ENCODE measurements around the gene DOCK4.

DOCK4 gene

DNA sequence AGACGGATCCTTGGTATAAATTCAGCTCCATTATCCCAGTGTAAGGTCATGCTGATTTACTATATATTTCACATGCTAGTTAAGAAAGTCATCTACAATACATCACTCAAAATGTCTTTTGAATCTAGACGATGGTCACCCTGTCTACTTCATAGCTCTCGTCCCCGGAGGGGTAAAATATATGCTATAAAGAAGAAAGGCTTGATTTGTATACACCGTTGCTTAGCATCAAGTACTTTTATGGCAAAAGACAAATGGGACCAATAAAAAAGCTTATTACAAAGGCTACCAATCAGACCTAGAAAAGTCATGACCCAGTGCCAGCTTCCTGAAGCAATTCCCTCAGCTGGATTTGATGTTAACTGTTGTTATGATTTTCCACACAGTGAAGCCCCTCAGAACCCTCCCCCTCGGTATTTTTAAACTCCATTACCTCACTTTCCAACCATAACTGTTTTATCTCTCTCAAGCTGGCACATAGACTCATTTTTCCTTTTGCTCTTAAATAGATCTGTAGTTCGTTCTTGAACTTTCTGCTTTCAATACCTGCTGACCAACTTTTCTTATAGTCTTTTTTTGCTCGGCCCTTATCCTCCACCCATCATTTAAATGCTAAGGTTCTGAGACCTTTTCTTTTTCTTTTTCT lies 104.9 kb downstream of the DOCK4 start:
- Histone ChIP-seq H2BK120ac (ENCODE audit: low read depth, low read length) (no peak overlapping the region), H2BK5ac (ENCODE audit: low read depth, low read length, poor library complexity, severe bottlenecking) (no peak overlapping the region), H3K9ac (ENCODE audit: low read length) (no peak overlapping the region), H3K23ac (ENCODE audit: low read length in 2 of 2) (no peak overlapping the region), H3K36me3 (ENCODE audit: control insufficient read depth in 1 of 2, insufficient read depth in 2 of 2, low read depth in 1 of 2, low read length in 2 of 2) (no peaks in the 10 kb centered on the region), H3K4me3 (ENCODE audit: insufficient read depth in 1 of 2, low read depth in 1 of 2, low read length in 2 of 2) (no peak overlapping the region), H3K4me2 (ENCODE audit: low read length, poor library complexity, severe bottlenecking) (no peak overlapping the region), H3K18ac (ENCODE audit: low read depth in 1 of 2, low read length in 2 of 2) (no peak overlapping the region), H2BK15ac (ENCODE audit: low read depth, poor library complexity, severe bottlenecking) (no peak overlapping the region), H4K91ac (ENCODE audit: low read length) (no peak overlapping the region), H3K27me3 (ENCODE audit: control insufficient read depth in 1 of 2, insufficient read depth in 1 of 2, low read length in 2 of 2) (no peaks in the 10 kb centered on the region), H3K9me3 (ENCODE audit: control insufficient read depth, low read length) (no peaks in the 10 kb centered on the region), H2AK5ac (ENCODE audit: low read length, severe bottlenecking) (no peak overlapping the region), H3K4ac (ENCODE audit: low read depth in 1 of 2, low read length in 2 of 2) (no peak overlapping the region), H4K8ac (ENCODE audit: low read length) (no peak overlapping the region), H3K79me1 (replicated peaks; ENCODE audit: low read length, poor library complexity, severe bottlenecking) (peaks cover 27% of the 10 kb centered on the region), H3K4me1 (ENCODE audit: control insufficient read depth, insufficient read depth, low read depth, low read length) (peaks cover 3% of the 10 kb centered on the region), H2BK12ac (ENCODE audit: low read length in 2 of 2) (no peak overlapping the region), H3K27ac (ENCODE audit: low read length, poor library complexity, severe bottlenecking) (no peak overlapping the region), H2AFZ (ENCODE audit: low read depth, low read length) (no peak overlapping the region), H3K14ac (ENCODE audit: low read length in 2 of 2) (no peak overlapping the region)
- DNase-seq = no peak
- 71% methylated on average over 4 of the region's 8 CpGs for WGBS

DNA sequence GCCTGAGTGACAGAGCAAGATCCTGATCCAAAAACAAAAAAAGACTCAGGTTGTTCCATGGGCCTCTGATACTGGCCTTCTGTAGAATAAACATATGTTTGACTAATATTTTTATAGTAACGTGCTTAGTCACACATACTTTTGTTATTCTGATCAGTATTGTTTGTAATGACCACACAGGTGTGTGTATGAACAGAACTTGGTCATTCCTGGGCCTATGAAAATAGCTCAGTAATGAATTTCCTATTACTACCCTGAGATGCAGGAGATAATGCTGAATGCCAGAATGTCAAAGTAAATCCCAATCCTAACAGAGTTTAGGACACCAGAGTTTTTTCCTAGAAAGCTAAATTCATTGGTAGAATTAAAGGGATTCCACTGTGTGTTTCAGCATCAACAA lies 108.7 kb downstream of the DOCK4 start:
- Histone ChIP-seq H2BK120ac (ENCODE audit: low read depth, low read length) (no peak overlapping the region), H3K4ac (ENCODE audit: low read depth in 1 of 2, low read length in 2 of 2) (no peak overlapping the region), H2BK12ac (ENCODE audit: low read length in 2 of 2) (no peak overlapping the region), H3K79me1 (replicated peaks; ENCODE audit: low read length, poor library complexity, severe bottlenecking) (peaks cover 25% of the 10 kb centered on the region), H2AFZ (ENCODE audit: low read depth, low read length) (no peak overlapping the region), H2BK5ac (ENCODE audit: low read depth, low read length, poor library complexity, severe bottlenecking) (no peak overlapping the region), H3K23ac (ENCODE audit: low read length in 2 of 2) (no peak overlapping the region), H3K36me3 (ENCODE audit: control insufficient read depth in 1 of 2, insufficient read depth in 2 of 2, low read depth in 1 of 2, low read length in 2 of 2) (no peaks in the 10 kb centered on the region), H3K18ac (ENCODE audit: low read depth in 1 of 2, low read length in 2 of 2) (no peak overlapping the region), H3K4me1 (ENCODE audit: control insufficient read depth, insufficient read depth, low read depth, low read length) (no peaks in the 10 kb centered on the region), H3K27me3 (ENCODE audit: control insufficient read depth in 1 of 2, insufficient read depth in 1 of 2, low read length in 2 of 2) (no peaks in the 10 kb centered on the region), H2BK15ac (ENCODE audit: low read depth, poor library complexity, severe bottlenecking) (no peak overlapping the region), H3K27ac (ENCODE audit: low read length, poor library complexity, severe bottlenecking) (no peak overlapping the region), H4K91ac (ENCODE audit: low read length) (no peak overlapping the region), H4K8ac (ENCODE audit: low read length) (no peak overlapping the region), H3K4me3 (ENCODE audit: insufficient read depth in 1 of 2, low read depth in 1 of 2, low read length in 2 of 2) (no peak overlapping the region), H3K9ac (ENCODE audit: low read length) (no peak overlapping the region), H2AK5ac (ENCODE audit: low read length, severe bottlenecking) (no peak overlapping the region), H3K4me2 (ENCODE audit: low read length, poor library complexity, severe bottlenecking) (no peak overlapping the region), H3K9me3 (ENCODE audit: control insufficient read depth, low read length) (no peaks in the 10 kb centered on the region), H3K14ac (ENCODE audit: low read length in 2 of 2) (no peak overlapping the region)
- no peak for DNase-seq
- WGBS = 100% methylated on average over 1 of the region's 1 CpG

DNA sequence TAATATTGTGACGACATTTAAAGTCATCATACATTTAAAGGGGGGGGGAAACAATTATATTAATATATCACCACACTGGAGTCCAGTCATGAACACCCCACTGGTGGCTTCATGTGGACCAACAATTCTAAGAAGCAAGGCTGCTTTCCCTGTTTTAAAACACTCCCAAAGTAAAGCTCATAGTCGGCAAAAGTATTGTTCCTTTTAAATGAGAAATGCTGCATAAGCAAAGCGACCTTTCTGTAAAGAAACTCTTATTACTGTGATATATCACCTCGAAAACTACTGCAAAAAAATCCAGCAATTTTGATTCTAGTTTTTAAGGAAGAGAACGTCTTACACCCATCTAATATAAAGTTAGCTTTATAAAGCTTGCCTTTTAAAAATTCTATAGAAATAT lies 112.8 kb downstream of the DOCK4 start:
- WGBS = 100% methylated on average over 3 of the region's 5 CpGs
- Histone ChIP-seq H3K4me2 (ENCODE audit: low read length, poor library complexity, severe bottlenecking) (no peak overlapping the region), H2AK5ac (ENCODE audit: low read length, severe bottlenecking) (no peak overlapping the region)

DNA sequence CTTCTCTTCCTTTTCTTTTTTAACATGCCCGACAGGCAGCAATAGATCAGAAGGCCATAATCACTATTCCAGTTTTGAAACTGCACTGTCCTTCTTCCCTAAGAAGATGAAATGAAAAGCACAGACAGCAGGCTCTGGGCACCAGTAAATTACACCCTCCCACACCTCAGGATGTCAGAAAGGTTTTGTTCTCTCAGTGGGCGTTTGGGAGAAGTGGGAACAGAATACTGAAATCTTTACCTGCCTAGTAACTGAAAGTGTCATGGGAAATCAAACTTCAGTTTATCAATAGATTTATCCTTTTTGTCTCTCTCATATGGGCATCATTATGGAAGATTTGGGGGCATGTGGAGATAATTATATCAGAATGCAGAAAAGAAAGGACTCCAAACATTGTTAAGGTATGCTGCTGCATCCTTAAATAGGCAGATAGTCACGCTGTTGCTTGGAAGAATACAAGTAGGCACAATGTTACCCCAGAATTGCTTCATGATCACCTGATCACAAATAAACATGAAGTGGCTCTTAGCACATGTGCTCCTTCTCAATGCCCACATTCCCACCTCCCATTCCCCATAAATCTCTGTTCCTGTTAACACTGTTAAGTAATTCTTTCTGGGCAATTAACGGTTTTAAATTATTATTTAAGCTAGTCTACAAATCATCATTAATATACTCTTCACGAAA lies 113.3 kb downstream of the DOCK4 start:
- Histone ChIP-seq H4K91ac (ENCODE audit: low read length) (no peak overlapping the region), H2AFZ (ENCODE audit: low read depth, low read length) (no peak overlapping the region), H2BK12ac (ENCODE audit: low read length in 2 of 2) (no peak overlapping the region), H3K27ac (ENCODE audit: low read length, poor library complexity, severe bottlenecking) (no peak overlapping the region), H3K4ac (ENCODE audit: low read depth in 1 of 2, low read length in 2 of 2) (no peak overlapping the region), H4K8ac (ENCODE audit: low read length) (no peak overlapping the region), H2BK5ac (ENCODE audit: low read depth, low read length, poor library complexity, severe bottlenecking) (no peak overlapping the region), H3K36me3 (ENCODE audit: control insufficient read depth in 1 of 2, insufficient read depth in 2 of 2, low read depth in 1 of 2, low read length in 2 of 2) (no peaks in the 10 kb centered on the region), H3K4me2 (ENCODE audit: low read length, poor library complexity, severe bottlenecking) (no peak overlapping the region), H3K23ac (ENCODE audit: low read length in 2 of 2) (no peak overlapping the region), H3K4me3 (ENCODE audit: insufficient read depth in 1 of 2, low read depth in 1 of 2, low read length in 2 of 2) (no peak overlapping the region), H3K27me3 (ENCODE audit: control insufficient read depth in 1 of 2, insufficient read depth in 1 of 2, low read length in 2 of 2) (no peaks in the 10 kb centered on the region), H3K4me1 (ENCODE audit: control insufficient read depth, insufficient read depth, low read depth, low read length) (peaks cover 1% of the 10 kb centered on the region), H3K9me3 (ENCODE audit: control insufficient read depth, low read length) (no peaks in the 10 kb centered on the region), H2AK5ac (ENCODE audit: low read length, severe bottlenecking) (no peak overlapping the region), H3K18ac (ENCODE audit: low read depth in 1 of 2, low read length in 2 of 2) (no peak overlapping the region), H2BK120ac (ENCODE audit: low read depth, low read length) (no peak overlapping the region), H3K9ac (ENCODE audit: low read length) (no peak overlapping the region), H3K14ac (ENCODE audit: low read length in 2 of 2) (no peak overlapping the region), H2BK15ac (ENCODE audit: low read depth, poor library complexity, severe bottlenecking) (no peak overlapping the region), H3K79me1 (replicated peaks; ENCODE audit: low read length, poor library complexity, severe bottlenecking) (peaks cover 27% of the 10 kb centered on the region)
- DNase-seq = no peak
- 95% methylated on average over 3 of the region's 5 CpGs for WGBS

More for the DNA sequence above, 112.8 kb downstream of the DOCK4 start:
- Histone ChIP-seq H3K4ac (ENCODE audit: low read depth in 1 of 2, low read length in 2 of 2) (no peak overlapping the region), H3K4me1 (ENCODE audit: control insufficient read depth, insufficient read depth, low read depth, low read length) (no peaks in the 10 kb centered on the region), H3K36me3 (ENCODE audit: control insufficient read depth in 1 of 2, insufficient read depth in 2 of 2, low read depth in 1 of 2, low read length in 2 of 2) (no peaks in the 10 kb centered on the region), H3K79me1 (replicated peaks; ENCODE audit: low read length, poor library complexity, severe bottlenecking) (peaks cover 26% of the 10 kb centered on the region), H2BK15ac (ENCODE audit: low read depth, poor library complexity, severe bottlenecking) (no peak overlapping the region), H3K4me3 (ENCODE audit: insufficient read depth in 1 of 2, low read depth in 1 of 2, low read length in 2 of 2) (no peak overlapping the region), H4K91ac (ENCODE audit: low read length) (no peak overlapping the region), H3K9me3 (ENCODE audit: control insufficient read depth, low read length) (no peaks in the 10 kb centered on the region), H2BK5ac (ENCODE audit: low read depth, low read length, poor library complexity, severe bottlenecking) (no peak overlapping the region), H3K18ac (ENCODE audit: low read depth in 1 of 2, low read length in 2 of 2) (no peak overlapping the region), H3K27me3 (ENCODE audit: control insufficient read depth in 1 of 2, insufficient read depth in 1 of 2, low read length in 2 of 2) (no peaks in the 10 kb centered on the region), H2BK120ac (ENCODE audit: low read depth, low read length) (no peak overlapping the region), H2BK12ac (ENCODE audit: low read length in 2 of 2) (no peak overlapping the region), H2AFZ (ENCODE audit: low read depth, low read length) (no peak overlapping the region), H4K8ac (ENCODE audit: low read length) (no peak overlapping the region), H3K23ac (ENCODE audit: low read length in 2 of 2) (no peak overlapping the region), H3K27ac (ENCODE audit: low read length, poor library complexity, severe bottlenecking) (no peak overlapping the region), H3K9ac (ENCODE audit: low read length) (no peak overlapping the region), H3K14ac (ENCODE audit: low read length in 2 of 2) (no peak overlapping the region)
- no peak for DNase-seq
